ENCODE data around the gene POLDIP3.

POLDIP3 gene

GRCh38 chr22:42621505-42622002 is 6.9 kb upstream of the POLDIP3 start:
- no peaks in the 10 kb centered on the region for H3K4me1 ChIP-seq (ENCODE audit: insufficient read depth, low read length, poor library complexity, severe bottlenecking)
- no peaks in the 10 kb centered on the region for H3K27me3 ChIP-seq (ENCODE audit: insufficient read depth, low read length, poor library complexity, severe bottlenecking)
- no peak overlapping the region for H2AFZ ChIP-seq (ENCODE audit: low read length)
- H3K9me2 ChIP-seq (replicated peaks; ENCODE audit: low read depth, low read length), result no peaks in the 10 kb centered on the region
- H3K4me3 ChIP-seq (ENCODE audit: low read length, poor library complexity, severe bottlenecking), result no peak overlapping the region
- no peaks in the 10 kb centered on the region for H4K20me1 ChIP-seq (ENCODE audit: insufficient read depth, low read length, poor library complexity, severe bottlenecking)
- no peak overlapping the region for H3K4me2 ChIP-seq (ENCODE audit: low read depth, low read length, poor library complexity, severe bottlenecking)
- H3K36me3 ChIP-seq (ENCODE audit: insufficient read depth, low read length), result peaks cover 9% of the 10 kb centered on the region; the same call in 1 of the 2 replicates
- no peaks in the 10 kb centered on the region for H3F3A ChIP-seq (ENCODE audit: low read depth)
- H3K9ac ChIP-seq (ENCODE audit: low read depth, low read length, poor library complexity, severe bottlenecking), result no peak overlapping the region
- H3K79me2 ChIP-seq (ENCODE audit: insufficient read depth, low read length), result no peaks in the 10 kb centered on the region
- no peaks in the 10 kb centered on the region for H3K9me3 ChIP-seq (ENCODE audit: insufficient read depth, low read depth, low read length)
- TF ChIP-seq, protein P1, sequence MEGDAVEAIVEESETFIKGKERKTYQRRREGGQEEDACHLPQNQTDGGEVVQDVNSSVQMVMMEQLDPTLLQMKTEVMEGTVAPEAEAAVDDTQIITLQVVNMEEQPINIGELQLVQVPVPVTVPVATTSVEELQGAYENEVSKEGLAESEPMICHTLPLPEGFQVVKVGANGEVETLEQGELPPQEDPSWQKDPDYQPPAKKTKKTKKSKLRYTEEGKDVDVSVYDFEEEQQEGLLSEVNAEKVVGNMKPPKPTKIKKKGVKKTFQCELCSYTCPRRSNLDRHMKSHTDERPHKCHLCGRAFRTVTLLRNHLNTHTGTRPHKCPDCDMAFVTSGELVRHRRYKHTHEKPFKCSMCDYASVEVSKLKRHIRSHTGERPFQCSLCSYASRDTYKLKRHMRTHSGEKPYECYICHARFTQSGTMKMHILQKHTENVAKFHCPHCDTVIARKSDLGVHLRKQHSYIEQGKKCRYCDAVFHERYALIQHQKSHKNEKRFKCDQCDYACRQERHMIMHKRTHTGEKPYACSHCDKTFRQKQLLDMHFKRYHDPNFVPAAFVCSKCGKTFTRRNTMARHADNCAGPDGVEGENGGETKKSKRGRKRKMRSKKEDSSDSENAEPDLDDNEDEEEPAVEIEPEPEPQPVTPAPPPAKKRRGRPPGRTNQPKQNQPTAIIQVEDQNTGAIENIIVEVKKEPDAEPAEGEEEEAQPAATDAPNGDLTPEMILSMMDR (conservative IDR thresholded peaks at IDR 0.05; ENCODE audit: low read length), result peak; percentile 88
- no peak for TF ChIP-seq EZH2phosphoT487 (IDR thresholded peaks at IDR 0.05; ENCODE audit: borderline replicate concordance)

GRCh38 chr22:42620084-42620483 is 5.4 kb upstream of the POLDIP3 start:
- no peak overlapping the region for H3K4me2 ChIP-seq (ENCODE audit: low read depth, low read length, poor library complexity, severe bottlenecking)
- no peaks in the 10 kb centered on the region for H4K20me1 ChIP-seq (ENCODE audit: insufficient read depth, low read length, poor library complexity, severe bottlenecking)
- H3K9ac ChIP-seq (ENCODE audit: low read depth, low read length, poor library complexity, severe bottlenecking), result no peak overlapping the region
- peaks cover 7% of the 10 kb centered on the region for H3F3A ChIP-seq (ENCODE audit: low read depth)
- no peak for TF ChIP-seq EZH2phosphoT487 (IDR thresholded peaks at IDR 0.05; ENCODE audit: borderline replicate concordance)
- TF ChIP-seq, protein P1 (conservative IDR thresholded peaks at IDR 0.05; ENCODE audit: low read length), result no peak
- no peaks in the 10 kb centered on the region for H3K9me2 ChIP-seq (replicated peaks; ENCODE audit: low read depth, low read length)
- H3K4me1 ChIP-seq (ENCODE audit: insufficient read depth, low read length, poor library complexity, severe bottlenecking), result peaks cover 7% of the 10 kb centered on the region
- no peaks in the 10 kb centered on the region for H3K9me3 ChIP-seq (ENCODE audit: insufficient read depth, low read depth, low read length)
- peaks cover 9% of the 10 kb centered on the region; the same call in 1 of the 2 replicates for H3K36me3 ChIP-seq (ENCODE audit: insufficient read depth, low read length)
- no peaks in the 10 kb centered on the region for H3K27me3 ChIP-seq (ENCODE audit: insufficient read depth, low read length, poor library complexity, severe bottlenecking)
- no peaks in the 10 kb centered on the region for H3K79me2 ChIP-seq (ENCODE audit: insufficient read depth, low read length)
- H3K4me3 ChIP-seq (ENCODE audit: low read length, poor library complexity, severe bottlenecking), result no peak overlapping the region
- H2AFZ ChIP-seq (ENCODE audit: low read length), result no peak overlapping the region

DNA sequence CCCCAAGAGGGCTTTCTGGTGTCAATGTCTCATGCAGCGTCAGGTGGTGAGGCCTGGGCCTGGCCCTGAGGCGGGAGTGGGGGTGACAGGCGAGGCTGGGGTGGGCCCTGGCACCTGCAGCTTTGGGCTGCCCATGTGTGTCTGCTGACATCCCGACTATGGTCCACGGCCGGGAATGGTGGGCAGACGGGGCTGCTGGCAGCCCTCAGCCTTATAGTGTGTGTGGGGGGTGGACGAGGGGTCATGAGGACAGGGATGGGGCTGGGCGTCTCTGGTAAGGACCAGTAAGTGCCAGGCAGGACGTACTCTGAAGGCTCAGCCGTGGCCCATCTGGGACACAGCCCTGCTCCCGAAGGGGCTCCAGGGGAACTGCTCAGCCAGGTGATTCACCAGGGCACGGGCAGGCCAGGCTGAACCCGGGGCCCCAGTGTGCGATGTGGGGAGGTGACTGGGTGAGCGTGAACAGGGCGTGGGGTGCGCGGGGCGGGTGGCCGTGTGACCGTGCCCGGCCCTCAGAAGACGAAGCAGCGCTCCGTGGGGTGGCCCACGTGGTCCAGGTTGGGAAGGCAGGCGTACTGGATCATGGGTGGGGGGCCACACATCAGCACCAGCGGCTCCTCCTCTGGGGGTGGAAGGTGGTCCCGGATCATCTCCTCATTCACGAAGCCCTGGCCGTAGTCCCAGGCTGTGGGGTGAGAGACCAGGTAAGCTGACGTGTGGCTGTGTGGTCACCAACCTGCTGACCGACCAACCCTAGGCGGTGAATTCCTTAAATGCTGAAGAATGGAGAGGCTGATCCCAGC is 4.8 kb upstream of the POLDIP3 start:
- H4K20me1 ChIP-seq (ENCODE audit: insufficient read depth, low read length, poor library complexity, severe bottlenecking), result no peaks in the 10 kb centered on the region
- H2AFZ ChIP-seq (ENCODE audit: low read length), result no peak overlapping the region
- no peaks in the 10 kb centered on the region for H3K27me3 ChIP-seq (ENCODE audit: insufficient read depth, low read length, poor library complexity, severe bottlenecking)
- H3K9ac ChIP-seq (ENCODE audit: low read depth, low read length, poor library complexity, severe bottlenecking), result no peak overlapping the region
- peaks cover 7% of the 10 kb centered on the region for H3F3A ChIP-seq (ENCODE audit: low read depth)
- no peaks in the 10 kb centered on the region for H3K9me2 ChIP-seq (replicated peaks; ENCODE audit: low read depth, low read length)
- H3K36me3 ChIP-seq (ENCODE audit: insufficient read depth, low read length), result peaks cover 9% of the 10 kb centered on the region; the same call in 1 of the 2 replicates
- peaks cover 7% of the 10 kb centered on the region for H3K4me1 ChIP-seq (ENCODE audit: insufficient read depth, low read length, poor library complexity, severe bottlenecking)
- TF ChIP-seq, protein P1 (conservative IDR thresholded peaks at IDR 0.05; ENCODE audit: low read length), result no peak
- no peak for TF ChIP-seq EZH2phosphoT487 (IDR thresholded peaks at IDR 0.05; ENCODE audit: borderline replicate concordance)
- no peaks in the 10 kb centered on the region for H3K9me3 ChIP-seq (ENCODE audit: insufficient read depth, low read depth, low read length)
- no peaks in the 10 kb centered on the region for H3K79me2 ChIP-seq (ENCODE audit: insufficient read depth, low read length)
- no peak overlapping the region for H3K4me3 ChIP-seq (ENCODE audit: low read length, poor library complexity, severe bottlenecking)
- H3K4me2 ChIP-seq (ENCODE audit: low read depth, low read length, poor library complexity, severe bottlenecking), result no peak overlapping the region

Data from Loucy (cell line).